Uterus (tissue), 4 donors: Measurements from ENCODE around the gene GALNTL6. TPM values are rescaled to one million over a fixed set of nuclear protein-coding genes. Genes with fewer than 3 reads are reported as not detected.

ENCODE experiments used
- DNase-seq, 2 donors: peaks; one replicate each; pipeline ENCODE4 v3.0.0-alpha.2; 2019 to 2020
- H3K27ac ChIP-seq, 2 donors: fragments of 200-600 bp; sonication (generic); 1 replicate in 1 of 2; 2 replicates in 1 of 2; pipeline ENCODE4 v1.5.1; 2016 to 2018
- H3K27me3 ChIP-seq, 2 donors: fragments of 200-600 bp; sonication (generic); one replicate each; pipeline ENCODE4 v1.5.1; 2018 to 2019; ENCODE audit warnings: control low read depth in 1 of 2
- H3K36me3 ChIP-seq, 2 donors: fragments of 200-600 bp; sonication (generic); one replicate each; pipeline ENCODE4 v1.5.1; 2019; ENCODE audit warnings: control low read depth in 1 of 2
- H3K4me1 ChIP-seq, 2 donors: fragments of 200-600 bp; sonication (generic); one replicate each; pipeline ENCODE4 v1.5.1; 2018 to 2019; ENCODE audit warnings: control low read depth in 1 of 2
- H3K4me3 ChIP-seq, 2 donors: fragments of 200-600 bp; sonication (generic); 1 replicate in 1 of 2; 2 replicates in 1 of 2; pipeline ENCODE4 v1.5.1; 2018 to 2019; ENCODE audit warnings: mild to moderate bottlenecking in 1 of 2
- H3K9me3 ChIP-seq, 2 donors: fragments of 200-600 bp; sonication (generic); one replicate each; pipeline ENCODE4 v1.5.1; 2019; ENCODE audit warnings: control low read depth in 1 of 2
- CTCF ChIP-seq, 4 experiments: fragments of 200-600 bp in 2 of 4; fragments of 450-650 bp in 2 of 4; sonication (generic) in 2 of 4; IDR thresholded peaks; one replicate each; pipeline ENCODE4 v1.5.1; 2016 to 2019; ENCODE audit warnings: antibody characterized with exemption in 4 of 4, mild to moderate bottlenecking in 2 of 4, moderate library complexity in 1 of 4
- POLR2A ChIP-seq, 2 donors: fragments of 450-650 bp; IDR thresholded peaks; one replicate each; pipeline ENCODE4 v1.6.1; 2016; ENCODE audit warnings: antibody characterized with exemption in 2 of 2, mild to moderate bottlenecking in 1 of 2, moderate library complexity in 1 of 2
- intact Hi-C: fragments of 100-400 bp; cut with DNase I; formaldehyde crosslinking; loops from one replicate; pipeline ENCODE4 v1.15.1; 2023; ENCODE audit warnings: low total_unique reads
- total RNA-seq, 4 donors: library from RNA; depleted of rRNA in 3 of 4; stranded (reverse); fragments of >200 nt in 3 of 4; gene quantifications; one replicate each; pipeline versions ENCODE4 v1.1.0 to v1.2.4, GENCODE V29; 2014 to 2023
- donor health status: DM: yes; HTN: yes; CAD: no.

The GALNTL6 gene
- total RNA-seq, 4 donors from 2014 or later: 2.6 TPM; not detected in 3

- H3K4me1 ChIP-seq: no peaks in the 10 kb centered on the region
- H3K27me3 ChIP-seq: no peaks in the 10 kb centered on the region
- H3K27ac ChIP-seq: no peak overlapping the region
- TF ChIP-seq POLR2A (IDR thresholded peaks at IDR 0.05): no peak
- TF ChIP-seq CTCF (IDR thresholded peaks at IDR 0.05): no peak
- H3K36me3 ChIP-seq: no peaks in the 10 kb centered on the region
- intact Hi-C loops: no loop called here
- DNase-seq: no peak
- no peaks in the 10 kb centered on the region for H3K9me3 ChIP-seq
- no peak overlapping the region for H3K4me3 ChIP-seq
Observed at GRCh38 chr4:172007889-172008288, 194.7 kb downstream of the GALNTL6 start.

GRCh38 chr4:172009446-172010230, 196.4 kb downstream of the GALNTL6 start:
- Histone ChIP-seq H3K4me1 (no peaks in the 10 kb centered on the region), H3K27me3 (no peaks in the 10 kb centered on the region), H3K9me3 (no peaks in the 10 kb centered on the region), H3K36me3 (no peaks in the 10 kb centered on the region), H3K27ac (no peak overlapping the region), H3K4me3 (no peak overlapping the region)
- TF ChIP-seq CTCF (IDR thresholded peaks at IDR 0.05): no peak
- no peak for TF ChIP-seq POLR2A (IDR thresholded peaks at IDR 0.05)
- DNase-seq: no peak
- intact Hi-C loops: no loop called here

GRCh38 chr4:172011196-172011595, 198.0 kb downstream of the GALNTL6 start:
- TF ChIP-seq POLR2A (IDR thresholded peaks at IDR 0.05) (no peak), CTCF (IDR thresholded peaks at IDR 0.05) (no peak)
- Histone ChIP-seq H3K27me3 (no peaks in the 10 kb centered on the region), H3K4me3 (no peak overlapping the region), H3K27ac (no peak overlapping the region), H3K4me1 (no peaks in the 10 kb centered on the region), H3K9me3 (no peaks in the 10 kb centered on the region), H3K36me3 (no peaks in the 10 kb centered on the region)
- intact Hi-C loops: no loop called here
- no peak for DNase-seq

GRCh38 chr4:172018358-172018757, 205.2 kb downstream of the GALNTL6 start:
- Histone ChIP-seq H3K27me3 (no peaks in the 10 kb centered on the region), H3K4me1 (no peaks in the 10 kb centered on the region), H3K4me3 (no peak overlapping the region), H3K36me3 (peaks cover 0 to 2% of the 10 kb centered on the region in 2 donors), H3K9me3 (no peaks in the 10 kb centered on the region), H3K27ac (no peak overlapping the region)
- DNase-seq: no peak
- TF ChIP-seq CTCF (IDR thresholded peaks at IDR 0.05) (no peak), POLR2A (IDR thresholded peaks at IDR 0.05) (no peak)
- intact Hi-C loops: no loop called here

- no peak overlapping the region for H3K4me3 ChIP-seq
- intact Hi-C loops: no loop called here
- no peaks in the 10 kb centered on the region for H3K4me1 ChIP-seq
- H3K27ac ChIP-seq: no peak overlapping the region
- H3K36me3 ChIP-seq: no peaks in the 10 kb centered on the region
- no peak for DNase-seq
- no peak for TF ChIP-seq CTCF (IDR thresholded peaks at IDR 0.05)
- no peak for TF ChIP-seq POLR2A (IDR thresholded peaks at IDR 0.05)
- H3K9me3 ChIP-seq: no peaks in the 10 kb centered on the region
- no peaks in the 10 kb centered on the region for H3K27me3 ChIP-seq
Observed at GRCh38 chr4:172035562-172035961, 222.4 kb downstream of the GALNTL6 start.
